Measurements from ENCODE around the gene ZC3H12D.

The ZC3H12D gene

GRCh38 chr6:149440735-149441671 is 43.8 kb downstream of the ZC3H12D start:
- DNase-seq = no peak

- DNase-seq = no peak
Observed at GRCh38 chr6:149439626-149440025, 45.2 kb downstream of the ZC3H12D start.

GRCh38 chr6:149438855-149439254 is 46.0 kb downstream of the ZC3H12D start:
- no peak for DNase-seq

GRCh38 chr6:149437212-149437611 is 47.6 kb downstream of the ZC3H12D start:
- DNase-seq = no peak

- DNase-seq = no peak
Observed at GRCh38 chr6:149436647-149437046, 48.2 kb downstream of the ZC3H12D start.

GRCh38 chr6:149435919-149436586 is 48.8 kb downstream of the ZC3H12D start:
- DNase-seq = no peak

- no peak for DNase-seq
Observed at GRCh38 chr6:149433881-149434280, 50.9 kb downstream of the ZC3H12D start.

- DNase-seq = no peak
Observed at GRCh38 chr6:149433405-149433804, 51.4 kb downstream of the ZC3H12D start.

GRCh38 chr6:149431905-149432775 is 52.7 kb downstream of the ZC3H12D start:
- peak; percentile 95 to 97 for DNase-seq

- no peak for DNase-seq
Observed at GRCh38 chr6:149429427-149430360, 55.1 kb downstream of the ZC3H12D start.

GRCh38 chr6:149428606-149429005 is 56.2 kb downstream of the ZC3H12D start:
- no peak for DNase-seq

- DNase-seq = no peak
Observed at GRCh38 chr6:149425754-149426153, 59.1 kb downstream of the ZC3H12D start.

GRCh38 chr6:149425224-149425623 is 59.6 kb downstream of the ZC3H12D start:
- no peak for DNase-seq

GRCh38 chr6:149423964-149424440 is 60.8 kb downstream of the ZC3H12D start:
- no peak for DNase-seq

- no peak for DNase-seq
Observed at GRCh38 chr6:149422581-149422980, 62.2 kb downstream of the ZC3H12D start.

- no peak for DNase-seq
Observed at GRCh38 chr6:149421132-149421531, 63.7 kb downstream of the ZC3H12D start.

GRCh38 chr6:149419696-149420404 is 65.0 kb downstream of the ZC3H12D start:
- DNase-seq = no peak

GRCh38 chr6:149414821-149415220 is 70.0 kb downstream of the ZC3H12D start:
- DNase-seq = no peak

GRCh38 chr6:149414009-149414408 is 70.8 kb downstream of the ZC3H12D start:
- no peak for DNase-seq

- no peak for DNase-seq
Observed at GRCh38 chr6:149410557-149410956, 74.3 kb downstream of the ZC3H12D start.

- no peak for DNase-seq
Observed at GRCh38 chr6:149409617-149410016, 75.2 kb downstream of the ZC3H12D start.
